GM19372 (cell line): ENCODE measurements around the gene SAMD9L.
A peak's percentile ranks its signal among the peaks of the same experiment; 100 is the strongest.

Experiments used
- ATAC-seq: cut with Tn5 transposase; IDR thresholded peaks from one replicate; pipeline ENCODE4 v1.9.1; 2021; ENCODE audit warnings: mild to moderate bottlenecking, low read depth, moderate library complexity; ENCODE audit not compliant: unreplicated experiment

SAMD9L gene

GRCh38 chr7:93148144-93148543, at the start of gene SAMD9L:
Gene SAMD9L, minus strand, starts transcription at chr7:93148385. Its CDS starts 12,414 bp downstream, at chr7:93135971.
- ATAC-seq, result peak; percentile 61

DNA sequence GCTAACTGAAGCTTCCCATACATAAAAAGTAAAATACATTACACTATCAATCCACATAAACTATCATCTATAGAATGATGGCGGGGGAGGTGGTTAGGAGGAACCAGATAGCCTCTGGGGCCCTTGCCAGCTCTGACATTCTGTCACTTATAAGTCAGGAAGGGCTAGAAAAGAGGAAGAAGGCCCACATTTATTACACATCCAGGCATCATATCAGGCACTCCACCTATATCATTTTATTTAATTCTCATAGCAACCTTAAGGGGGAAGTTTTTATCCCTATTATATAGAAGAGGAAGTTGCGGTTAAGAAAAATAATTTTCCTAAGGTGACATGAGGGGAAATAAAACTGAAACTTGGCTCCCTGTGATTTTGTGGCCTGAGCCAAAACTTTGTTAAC, 48.2 kb upstream of the SAMD9L start:
- ATAC-seq, result no peak

DNA sequence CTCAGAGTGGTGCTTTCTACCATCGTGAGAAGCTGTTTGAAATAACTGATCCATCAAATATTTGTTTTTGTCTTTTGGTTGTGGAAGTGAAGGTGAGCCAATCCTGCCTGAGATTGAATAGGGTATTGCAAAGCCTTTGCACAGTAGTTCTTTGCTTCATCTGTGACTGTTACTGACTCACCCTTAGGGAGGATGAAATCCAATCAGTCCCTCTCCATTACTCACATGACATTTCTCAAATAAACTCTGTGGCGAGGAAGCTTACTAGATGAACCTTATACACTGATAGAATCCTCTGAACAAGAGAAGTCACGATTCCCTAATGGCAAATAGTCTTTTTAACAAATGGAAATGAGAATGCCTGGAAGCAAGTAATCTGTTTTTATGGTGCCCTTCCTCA, 46.2 kb upstream of the SAMD9L start:
- no peak for ATAC-seq

DNA sequence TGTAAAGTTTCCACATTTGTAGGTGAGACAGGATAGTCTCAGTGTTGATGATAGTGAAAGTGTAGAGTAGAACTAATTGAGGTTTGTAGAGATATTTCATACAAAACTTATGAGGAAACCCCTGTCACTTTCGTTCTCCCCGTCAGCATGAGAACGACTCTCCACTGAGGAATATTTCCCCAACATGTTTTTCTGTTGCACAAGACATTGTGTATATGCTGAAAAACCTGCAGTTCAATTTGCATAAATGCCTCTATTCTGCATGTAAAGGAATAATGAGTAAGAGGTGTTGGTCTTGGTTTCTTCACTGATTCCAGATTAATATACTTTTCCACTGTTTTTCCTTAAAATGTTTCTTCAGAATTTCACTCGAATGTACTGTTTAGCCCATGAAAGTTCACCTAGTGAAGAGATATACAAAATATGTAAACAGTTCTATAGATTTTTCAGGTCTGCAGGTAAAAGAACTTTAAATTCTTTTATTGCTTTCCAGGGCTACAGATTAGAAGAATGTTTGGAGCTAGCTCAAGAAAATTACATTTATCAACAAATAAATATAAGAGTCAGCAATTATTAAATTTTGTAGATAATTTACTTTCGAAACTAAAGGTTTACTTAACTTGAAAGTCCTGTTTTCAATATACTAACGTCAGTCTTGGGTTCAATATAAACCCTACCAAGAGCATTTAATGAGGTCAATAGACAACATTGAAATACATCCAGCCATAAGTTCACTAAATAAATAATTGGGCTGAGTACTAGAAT, 40.9 kb upstream of the SAMD9L start:
- no peak for ATAC-seq

DNA sequence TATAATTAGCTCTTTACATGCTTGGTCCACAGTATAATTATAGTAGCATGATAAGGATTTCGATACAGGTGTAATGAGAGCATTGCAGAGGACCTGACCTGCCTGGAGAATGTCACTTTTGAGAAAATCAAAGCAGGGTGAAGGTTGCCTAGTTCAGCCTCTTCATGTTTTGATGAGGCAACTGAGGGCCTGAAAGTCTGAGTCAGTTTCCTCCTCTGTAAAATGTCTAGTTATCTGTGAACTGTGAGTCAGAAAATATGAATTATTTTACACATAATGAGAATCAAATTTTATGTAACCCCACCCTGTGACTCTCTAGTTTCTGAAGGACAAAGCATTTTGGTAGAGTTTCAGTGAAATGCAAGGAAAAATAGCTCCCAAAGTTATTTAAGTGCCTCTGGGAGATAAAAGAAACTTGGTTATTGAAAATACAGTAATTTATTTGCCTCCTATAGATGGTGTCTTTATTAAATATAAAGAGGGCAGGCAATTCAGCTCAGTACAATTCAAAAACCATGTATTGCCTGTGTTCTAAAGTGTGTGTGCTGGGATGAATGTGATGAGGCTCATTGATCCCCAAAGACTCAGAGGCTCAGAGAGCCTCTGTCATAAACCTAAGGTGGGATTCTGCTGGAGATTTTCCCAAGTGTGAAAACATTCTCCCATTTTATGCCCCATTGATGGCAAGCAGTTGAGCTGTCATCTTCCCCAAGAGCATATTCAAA, 37.3 kb upstream of the SAMD9L start:
- no peak for ATAC-seq

DNA sequence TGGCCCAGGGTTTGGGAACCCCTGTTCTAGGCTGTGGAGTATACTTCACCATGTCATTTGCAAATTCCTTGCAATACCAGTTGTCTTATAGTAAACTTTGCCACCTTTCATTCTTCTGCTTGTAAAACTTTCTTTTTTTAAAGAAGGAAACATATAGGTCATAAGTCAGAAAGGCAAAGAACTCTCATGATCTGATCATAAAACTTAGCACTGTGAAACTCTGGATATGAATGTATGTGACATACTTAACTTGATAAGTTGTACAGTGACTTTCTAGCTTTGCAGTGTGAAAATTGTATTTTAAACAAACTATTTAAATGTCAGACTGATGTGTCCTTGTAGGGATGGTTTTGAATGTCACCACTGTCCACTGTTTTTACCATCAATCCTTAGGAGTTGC, 31.0 kb upstream of the SAMD9L start:
- no peak for ATAC-seq

GRCh38 chr7:93178213-93178612, 30.0 kb upstream of the SAMD9L start:
- ATAC-seq, result no peak

DNA sequence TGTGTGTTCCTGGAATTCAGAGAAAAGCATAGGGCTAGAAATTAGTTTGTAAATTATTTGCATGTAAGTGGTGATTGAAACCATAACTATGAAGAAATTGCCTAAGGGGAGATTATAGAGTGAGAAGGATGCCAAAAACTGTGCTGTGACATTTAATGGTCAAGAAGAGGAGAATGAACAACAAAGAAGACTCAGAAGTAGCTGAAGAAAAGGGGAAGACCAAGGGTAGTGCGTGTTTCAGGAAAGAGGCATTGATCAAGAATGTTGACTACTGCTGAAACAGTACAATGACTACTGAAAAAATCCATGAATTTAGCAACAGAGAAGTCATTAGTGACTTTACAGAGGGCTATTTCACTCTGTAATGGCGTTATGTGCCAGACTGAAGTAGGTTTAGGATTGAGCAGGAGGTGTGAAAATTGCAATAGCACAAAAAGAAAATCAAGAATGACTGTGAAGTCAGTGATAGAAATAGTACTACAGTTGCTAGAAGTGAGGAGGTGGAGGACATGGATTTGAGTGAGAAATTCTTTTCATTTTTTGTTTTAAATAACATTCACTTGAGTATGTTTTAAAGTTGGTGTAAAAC, 28.9 kb upstream of the SAMD9L start:
- ATAC-seq, result no peak

DNA sequence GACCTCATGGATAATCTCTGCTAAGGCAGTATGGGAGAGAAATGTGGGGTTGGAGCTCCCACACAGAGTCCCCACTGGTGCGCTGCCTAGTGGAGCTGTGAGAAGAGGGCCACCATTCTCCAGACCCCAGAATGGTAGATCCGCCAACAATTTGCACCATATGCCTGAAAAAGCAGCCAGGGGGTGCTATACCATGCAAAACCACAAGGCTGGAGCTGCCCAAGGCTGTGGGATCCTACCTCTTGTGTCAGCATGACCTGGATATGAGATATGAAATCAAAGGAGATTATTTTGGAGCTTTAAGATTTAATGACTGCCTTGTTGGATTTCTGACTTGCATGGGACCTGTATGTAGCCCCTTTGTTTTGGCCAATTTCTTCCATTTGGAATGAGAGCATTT, 27.0 kb upstream of the SAMD9L start:
- no peak for ATAC-seq

DNA sequence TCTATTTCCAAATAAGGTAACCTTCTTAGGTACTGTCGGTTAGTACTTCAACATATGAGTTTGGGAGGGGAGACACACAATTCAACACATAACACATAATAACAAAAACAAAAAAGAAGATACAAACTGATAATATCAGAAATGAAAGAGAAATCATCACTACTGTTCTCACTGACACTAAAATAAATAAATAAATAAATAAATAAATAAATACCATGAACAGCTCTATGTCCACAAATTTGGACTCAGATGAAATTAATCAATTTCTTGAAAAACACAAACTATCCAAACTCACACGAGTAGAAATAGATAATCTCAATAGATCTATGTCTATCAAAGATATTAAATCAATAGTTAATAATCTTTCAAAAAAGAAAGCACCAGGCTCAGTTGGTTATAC, 24.5 kb upstream of the SAMD9L start:
- ATAC-seq, result no peak

- no peak for ATAC-seq
These were observed 23.5 kb upstream of the SAMD9L start for GRCh38 chr7:93171606-93172226.

DNA sequence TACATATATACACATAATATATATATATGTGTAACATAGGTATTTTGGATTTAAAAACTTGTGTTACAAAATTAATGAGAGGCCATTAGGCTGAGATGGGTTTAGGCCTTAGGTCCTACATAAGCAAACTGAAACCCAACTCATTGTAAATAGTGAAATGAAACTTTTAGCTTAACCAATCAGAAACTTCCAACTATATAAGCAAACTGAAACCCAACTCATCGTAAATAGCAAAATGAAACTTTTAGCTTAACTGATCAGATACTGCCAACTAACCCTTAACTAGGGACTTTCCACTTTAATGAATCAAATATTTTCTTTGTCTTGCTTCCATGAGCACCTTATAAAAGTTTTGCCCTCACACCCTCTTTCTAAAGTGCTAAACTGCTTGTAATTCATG, 17.3 kb upstream of the SAMD9L start:
- peak; percentile 98 for ATAC-seq

GRCh38 chr7:93164766-93165165, 16.6 kb upstream of the SAMD9L start:
- no peak for ATAC-seq

GRCh38 chr7:93161181-93161762, 13.1 kb upstream of the SAMD9L start:
- ATAC-seq, result no peak

DNA sequence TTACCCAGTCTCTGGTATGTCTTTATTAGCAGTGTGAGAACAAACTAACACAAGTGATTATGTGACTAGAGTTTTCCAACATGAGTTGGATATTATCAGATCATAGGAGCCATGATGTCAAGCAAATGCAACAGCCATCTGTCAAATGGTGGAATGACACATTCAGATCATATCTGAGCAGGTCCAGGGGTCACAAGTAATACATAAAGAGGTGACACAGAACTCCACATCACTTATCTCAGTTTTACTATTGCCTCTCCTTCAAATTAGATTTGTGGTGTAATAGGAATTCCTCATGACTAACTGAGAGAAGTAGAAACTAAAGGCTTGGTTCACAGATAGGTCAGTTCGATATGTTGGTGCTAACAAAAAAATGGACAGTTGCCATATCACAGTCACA, 12.2 kb upstream of the SAMD9L start:
- ATAC-seq, result no peak

- ATAC-seq, result no peak
These were observed 11.3 kb upstream of the SAMD9L start for GRCh38 chr7:93159490-93159889.

DNA sequence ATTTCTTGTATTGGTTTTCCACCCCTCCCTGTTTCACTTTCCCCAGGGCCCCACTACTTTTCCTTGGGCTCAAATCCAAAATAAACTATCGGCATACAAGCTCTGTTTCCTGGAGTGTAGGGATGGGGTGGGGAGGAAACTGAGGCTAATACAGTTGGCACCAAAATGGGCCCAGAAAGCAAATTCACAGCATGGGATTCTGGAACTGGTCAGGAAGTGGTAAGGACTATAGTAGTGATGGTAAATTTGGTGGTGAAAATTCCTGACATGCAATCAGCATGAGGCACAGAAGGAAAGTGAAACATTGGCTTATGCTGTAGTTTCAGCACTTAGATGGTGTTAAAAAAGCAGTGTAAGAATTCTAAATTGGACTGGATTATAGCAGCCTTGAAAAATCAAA, 8.7 kb upstream of the SAMD9L start:
- no peak for ATAC-seq

DNA sequence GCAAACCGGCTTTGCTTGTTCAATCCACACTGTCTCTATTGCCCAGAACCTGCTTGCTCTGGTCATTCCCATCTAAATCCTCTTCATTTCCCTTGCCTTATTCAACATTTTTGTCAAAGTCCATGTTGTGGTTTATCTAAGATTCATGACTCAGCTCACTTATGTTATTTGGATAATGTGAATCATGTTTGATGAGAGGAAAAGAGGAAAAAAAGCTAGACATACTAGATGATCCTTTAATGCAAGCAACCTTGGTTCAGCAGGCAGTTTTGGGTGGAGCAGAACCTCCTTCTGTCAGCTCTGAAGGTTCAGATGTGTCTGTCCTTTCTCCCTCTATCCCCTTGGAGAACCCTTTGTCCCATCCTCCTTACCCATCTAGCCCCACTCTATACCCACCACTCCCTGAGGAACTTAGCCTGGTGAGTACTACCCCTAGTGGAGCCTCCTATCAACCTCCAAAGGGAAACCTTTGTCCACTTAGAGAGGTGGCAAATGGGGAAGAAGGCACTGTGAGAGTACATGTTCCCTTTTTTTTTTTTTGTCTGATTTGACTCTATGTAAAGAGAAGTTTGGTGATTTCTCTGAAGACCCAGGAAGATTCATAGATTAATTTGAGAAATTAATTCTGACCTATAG, 2.1 kb upstream of the SAMD9L start:
- ATAC-seq, result no peak

- no peak for ATAC-seq
These were observed 542 bp upstream of the SAMD9L start for GRCh38 chr7:93148727-93149126.

DNA sequence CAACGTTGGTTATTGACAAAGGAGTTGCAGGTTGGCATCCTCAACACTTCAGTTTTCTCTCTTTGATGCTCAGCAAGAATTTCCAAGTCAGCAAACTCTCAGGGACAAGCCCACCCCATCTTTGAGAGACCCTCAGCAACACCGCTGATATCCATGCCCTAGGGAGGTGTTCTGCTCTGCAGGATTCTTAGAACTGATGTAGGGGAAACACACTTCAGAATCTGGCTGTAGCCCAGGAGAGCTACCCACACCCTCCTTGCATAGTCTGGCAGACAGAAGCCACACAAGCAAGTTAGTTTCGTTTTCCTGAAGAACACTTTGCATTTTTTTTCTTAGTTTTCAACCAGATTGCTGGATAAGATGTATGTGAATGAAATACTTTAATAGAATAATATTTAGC, 822 bp downstream of the SAMD9L start:
- ATAC-seq, result peak; percentile 72
